Frontal cortex (tissue), 4 donors: Measurements from ENCODE around the gene MTIF3. TPM values are rescaled to one million over a fixed set of nuclear protein-coding genes. Genes with fewer than 3 reads are reported as not detected.

ENCODE experiments used
- DNase-seq, 2 donors: peaks; one replicate each; pipeline ENCODE4 v3.0.0; 2012; ENCODE audit warnings: low spot score in 2 of 2
- FAIRE-seq: peaks from 2 replicates; lab custom pipeline; 2012; peaks lifted over from hg19 to GRCh38; lab: Jason Lieb, UNC
- total RNA-seq: library from RNA; depleted of rRNA; stranded (reverse); fragments of >200 nt; gene quantifications from one replicate; pipeline ENCODE4 v1.2.3, GENCODE V29; 2014
- donor health status: control.
- donor health status: control.
- donor health status: control.

Gene MTIF3, protein sequence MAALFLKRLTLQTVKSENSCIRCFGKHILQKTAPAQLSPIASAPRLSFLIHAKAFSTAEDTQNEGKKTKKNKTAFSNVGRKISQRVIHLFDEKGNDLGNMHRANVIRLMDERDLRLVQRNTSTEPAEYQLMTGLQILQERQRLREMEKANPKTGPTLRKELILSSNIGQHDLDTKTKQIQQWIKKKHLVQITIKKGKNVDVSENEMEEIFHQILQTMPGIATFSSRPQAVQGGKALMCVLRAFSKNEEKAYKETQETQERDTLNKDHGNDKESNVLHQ
- total RNA-seq = 40.4 TPM

- DNase-seq (peak; percentile 88), FAIRE-seq (no peak)
These were observed at the start of gene MTIF3 for GRCh38 chr13:27449936-27450828. Gene MTIF3, minus strand, starts transcription at chr13:27450564. Its CDS starts 10,116 bp downstream, at chr13:27440448.

DNA sequence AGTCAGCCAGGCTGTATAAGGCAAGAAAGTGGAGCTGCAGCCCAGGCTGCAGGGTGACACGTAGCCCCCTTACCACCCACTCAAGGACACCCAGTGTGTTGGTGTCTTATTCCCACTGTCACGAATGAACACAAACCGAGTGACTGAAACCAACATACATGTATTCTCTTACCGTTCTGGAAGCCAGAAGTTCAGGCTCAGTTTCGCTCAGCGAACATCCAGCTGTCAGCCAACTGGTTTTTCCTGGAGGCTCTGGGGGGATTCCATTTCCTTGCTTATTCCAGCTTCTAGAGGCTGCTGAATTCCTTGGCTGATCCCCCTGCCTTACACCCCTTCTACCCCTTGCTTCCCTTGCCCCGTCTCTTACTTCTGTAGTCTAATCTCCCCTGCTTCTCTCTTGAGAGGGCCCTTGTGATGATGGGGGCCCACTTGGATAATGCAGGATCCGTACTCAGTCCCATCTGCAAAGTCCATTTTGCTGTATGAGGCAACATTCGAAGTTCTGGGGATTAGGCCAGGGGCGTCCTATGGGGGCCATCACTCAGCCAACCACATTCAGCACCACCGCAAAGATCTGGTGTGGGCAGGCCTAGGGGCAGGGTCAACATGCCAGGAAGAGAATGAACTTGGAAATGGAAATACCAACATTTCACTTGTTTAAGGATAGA, 47.3 kb upstream of the MTIF3 start:
- no peak for FAIRE-seq

DNA sequence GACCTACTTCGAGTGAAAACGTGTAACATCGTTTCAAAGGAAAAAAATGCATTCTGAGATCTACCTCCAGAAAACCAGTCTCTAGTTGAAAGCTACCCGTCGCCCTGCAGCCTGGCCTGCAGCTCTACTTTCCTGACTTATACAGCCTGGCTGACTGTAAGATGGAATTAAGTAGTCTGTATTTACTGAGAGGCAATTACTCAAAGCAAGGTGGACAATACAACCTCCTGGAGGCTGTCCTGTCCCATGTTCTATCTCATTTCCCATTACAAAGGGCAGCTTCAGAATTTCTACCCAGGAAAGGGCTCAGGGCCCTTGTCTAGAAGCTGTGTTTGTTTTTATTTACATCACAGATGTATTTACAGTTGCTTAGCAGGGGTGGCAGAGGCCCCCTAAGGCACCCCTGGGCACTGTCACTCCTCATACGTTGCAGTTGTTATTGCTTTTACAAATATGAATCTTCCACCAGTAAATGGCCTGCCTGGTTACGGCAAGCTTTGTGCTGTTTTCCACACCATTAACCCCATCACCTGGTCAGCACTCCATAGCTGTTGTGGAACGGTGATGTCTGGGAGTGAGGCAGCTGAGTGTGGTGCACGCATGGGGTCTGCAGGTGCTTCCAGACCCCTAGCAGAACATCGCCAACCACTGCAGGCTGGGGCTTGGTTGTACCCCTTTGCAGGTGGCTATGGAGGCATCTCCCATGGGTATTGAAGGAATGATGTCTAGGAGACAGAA, 46.3 kb upstream of the MTIF3 start:
- FAIRE-seq (no peak), DNase-seq (no peak)

More for the DNA sequence above, 47.3 kb upstream of the MTIF3 start:
- no peak for DNase-seq

DNA sequence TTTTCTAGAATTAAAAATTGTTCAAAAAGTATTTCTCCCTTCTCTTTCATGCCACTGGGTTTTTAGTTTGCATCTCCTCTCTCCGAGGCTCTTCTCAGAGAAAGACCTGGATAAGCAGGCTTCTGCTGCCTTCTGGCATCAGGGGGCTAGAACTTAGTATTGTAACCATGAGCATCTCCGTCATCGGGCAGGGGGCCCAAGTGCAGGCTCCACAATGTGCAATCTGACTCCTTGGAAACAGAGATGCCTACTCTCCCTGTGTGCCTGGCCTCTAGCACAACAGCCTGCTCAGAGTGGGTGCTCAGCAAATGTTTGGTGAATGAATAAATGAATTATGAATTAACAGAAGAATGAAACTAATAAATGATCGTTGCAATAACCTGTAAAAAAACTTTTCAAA, 45.6 kb upstream of the MTIF3 start:
- FAIRE-seq = no peak
- no peak for DNase-seq

DNA sequence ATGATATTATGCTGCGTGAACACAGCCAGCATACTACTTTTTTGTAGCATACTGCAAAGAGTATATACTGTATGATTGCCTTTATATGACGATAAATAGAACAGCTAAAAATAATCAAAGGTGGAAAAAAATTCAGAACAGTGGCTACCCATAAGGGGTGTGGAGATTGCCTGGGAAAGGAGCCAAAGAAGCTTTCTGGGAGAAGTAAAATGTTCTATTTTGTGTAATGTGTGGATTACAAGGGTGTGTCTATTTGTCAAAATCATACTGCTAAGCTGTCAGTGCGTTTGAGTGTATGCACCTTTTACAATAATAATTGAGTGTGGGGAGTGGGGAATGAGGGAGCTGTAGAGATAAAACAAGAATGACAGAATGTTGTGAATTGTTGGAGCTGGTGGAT, 45.2 kb upstream of the MTIF3 start:
- DNase-seq (no peak), FAIRE-seq (no peak)

GRCh38 chr13:27493981-27494380, 43.6 kb upstream of the MTIF3 start:
- FAIRE-seq (no peak), DNase-seq (no peak)

DNA sequence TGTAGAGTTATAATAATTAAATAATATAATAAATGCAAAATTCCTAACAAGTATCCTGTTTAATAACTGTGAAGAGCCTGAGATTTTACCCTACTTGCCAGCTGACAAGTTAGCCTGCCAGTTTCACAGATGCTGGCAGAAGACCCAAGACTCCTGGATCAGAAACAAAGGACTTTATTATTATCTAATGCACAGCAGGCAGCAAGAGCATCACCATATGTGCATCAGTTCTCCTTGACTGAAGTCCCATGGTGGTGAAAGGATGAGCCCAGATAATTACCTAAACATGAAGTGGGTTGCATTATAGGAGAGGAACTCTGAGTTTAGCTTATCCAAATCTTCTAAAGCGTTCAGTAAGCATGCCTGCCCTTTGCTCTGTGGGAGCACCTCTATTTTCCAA, 39.1 kb upstream of the MTIF3 start:
- FAIRE-seq (no peak), DNase-seq (no peak)

DNA sequence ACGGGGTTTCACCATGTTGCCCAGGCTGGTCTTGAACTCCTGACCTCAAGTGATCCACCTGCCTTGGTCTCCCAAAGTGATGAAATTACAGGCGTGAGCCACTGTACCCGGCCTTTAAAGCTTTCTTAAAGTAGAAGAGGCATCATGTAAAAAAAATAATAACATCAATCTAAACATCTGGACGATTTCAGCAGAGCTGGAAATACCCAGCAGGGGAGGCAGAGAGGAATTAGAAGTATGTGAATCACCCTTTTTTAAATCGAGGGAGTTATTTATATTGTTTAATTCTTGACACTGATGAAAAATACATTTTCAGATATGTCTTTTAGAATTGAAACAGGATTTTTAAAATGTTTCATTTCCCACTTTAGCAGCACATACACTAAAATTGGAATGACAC, 37.4 kb upstream of the MTIF3 start:
- FAIRE-seq = no peak
- DNase-seq = no peak

DNA sequence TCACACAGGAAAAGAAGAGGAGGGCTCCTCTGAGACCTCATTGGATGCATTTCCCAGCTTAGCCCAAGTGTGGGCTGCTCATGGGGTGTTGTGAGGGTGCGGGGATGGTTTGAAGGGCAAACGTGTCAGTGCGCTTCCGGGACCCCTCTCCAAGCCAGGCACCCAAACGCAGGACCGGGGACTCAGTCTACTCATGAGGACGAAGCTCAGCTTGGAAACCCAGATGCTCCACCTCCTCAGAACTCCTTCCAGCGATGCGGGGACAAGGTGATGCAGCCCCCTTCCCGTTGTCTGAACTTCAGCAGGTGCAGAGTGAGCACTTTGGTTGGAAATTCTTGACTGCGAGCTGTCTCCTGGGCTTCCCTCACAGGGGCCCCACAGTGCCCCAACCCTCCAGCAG, 33.1 kb upstream of the MTIF3 start:
- FAIRE-seq (no peak), DNase-seq (no peak)

- DNase-seq (no peak), FAIRE-seq (no peak)
These were observed 32.6 kb upstream of the MTIF3 start for GRCh38 chr13:27482983-27483382.

DNA sequence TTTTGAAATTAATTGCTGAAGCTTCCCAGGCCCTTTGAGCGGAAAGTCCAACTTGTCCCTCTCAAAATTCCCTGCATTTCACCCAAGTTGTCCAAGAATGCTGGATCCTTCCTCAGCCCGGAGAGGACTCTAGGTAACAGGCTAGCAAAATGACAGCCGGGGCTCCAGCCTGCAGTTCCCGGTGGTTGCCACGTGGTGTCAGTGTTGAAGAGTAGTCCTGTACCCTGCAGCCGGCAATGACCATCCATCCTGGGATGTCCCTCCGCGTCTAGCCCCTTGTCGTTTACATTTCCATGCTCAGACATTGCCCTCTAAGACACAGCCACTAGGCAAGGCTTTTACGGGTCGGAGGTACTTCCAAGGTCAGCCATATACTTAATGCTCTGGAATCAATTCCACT, 31.4 kb upstream of the MTIF3 start:
- FAIRE-seq (no peak), DNase-seq (no peak)

DNA sequence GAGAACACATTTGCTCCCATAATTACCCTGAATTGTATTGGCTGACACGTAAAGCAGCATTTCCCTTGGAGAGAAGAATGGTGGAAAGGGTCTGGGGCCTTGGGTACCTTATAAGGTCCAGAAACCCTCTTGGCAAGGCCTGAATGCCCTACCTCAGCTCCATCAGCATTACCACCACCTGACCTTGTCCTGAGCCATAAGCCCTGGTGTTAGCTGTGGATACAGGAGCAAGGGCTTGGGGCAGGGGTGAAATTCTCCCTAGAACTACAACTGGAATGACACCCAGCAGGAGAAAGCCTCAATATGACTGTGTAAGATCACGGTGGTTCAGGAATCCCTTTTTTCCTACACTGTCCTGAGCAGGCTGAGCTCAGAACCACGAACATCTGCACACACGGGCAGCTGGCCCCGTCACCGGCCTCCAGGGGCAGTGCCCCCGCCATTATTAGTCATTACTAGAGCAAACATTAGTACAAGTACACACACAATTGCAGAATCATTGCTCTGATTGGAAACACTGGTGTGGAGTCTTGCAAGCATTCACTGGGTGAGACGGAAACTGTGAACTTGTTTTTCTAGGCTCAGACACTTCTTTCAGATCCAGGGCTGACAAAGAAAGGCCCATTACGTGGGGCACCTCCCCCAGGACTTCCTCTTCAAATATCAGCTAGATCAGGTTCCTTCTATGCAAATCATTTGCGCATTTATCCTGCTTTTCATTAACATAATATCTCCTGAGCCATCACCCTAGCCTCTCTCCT, 26.8 kb upstream of the MTIF3 start:
- FAIRE-seq = no peak
- no peak for DNase-seq

- DNase-seq = no peak
- no peak for FAIRE-seq
These were observed 24.4 kb upstream of the MTIF3 start for GRCh38 chr13:27474751-27475268.

DNA sequence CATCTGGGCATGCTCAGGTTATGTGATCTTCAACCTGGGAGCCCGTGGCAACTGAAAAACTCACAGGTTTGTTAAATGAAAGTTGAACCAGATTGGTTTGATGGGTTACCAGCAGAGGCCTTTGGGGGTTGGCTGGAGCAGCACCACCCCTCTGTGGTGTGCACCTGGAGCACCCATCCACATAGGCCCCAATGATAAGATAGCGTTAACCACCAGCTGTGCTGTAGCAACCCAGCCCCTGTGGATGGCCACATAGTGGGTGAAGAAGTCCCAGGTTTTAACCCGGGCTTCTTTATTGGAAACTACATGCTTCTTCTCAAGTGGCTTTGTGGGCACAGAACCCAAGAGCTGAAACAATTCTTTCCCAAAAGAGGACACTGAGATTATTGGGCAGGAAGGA, 22.6 kb upstream of the MTIF3 start:
- FAIRE-seq (no peak), DNase-seq (no peak)

GRCh38 chr13:27472441-27472840, 22.1 kb upstream of the MTIF3 start:
- DNase-seq (no peak), FAIRE-seq (no peak)

DNA sequence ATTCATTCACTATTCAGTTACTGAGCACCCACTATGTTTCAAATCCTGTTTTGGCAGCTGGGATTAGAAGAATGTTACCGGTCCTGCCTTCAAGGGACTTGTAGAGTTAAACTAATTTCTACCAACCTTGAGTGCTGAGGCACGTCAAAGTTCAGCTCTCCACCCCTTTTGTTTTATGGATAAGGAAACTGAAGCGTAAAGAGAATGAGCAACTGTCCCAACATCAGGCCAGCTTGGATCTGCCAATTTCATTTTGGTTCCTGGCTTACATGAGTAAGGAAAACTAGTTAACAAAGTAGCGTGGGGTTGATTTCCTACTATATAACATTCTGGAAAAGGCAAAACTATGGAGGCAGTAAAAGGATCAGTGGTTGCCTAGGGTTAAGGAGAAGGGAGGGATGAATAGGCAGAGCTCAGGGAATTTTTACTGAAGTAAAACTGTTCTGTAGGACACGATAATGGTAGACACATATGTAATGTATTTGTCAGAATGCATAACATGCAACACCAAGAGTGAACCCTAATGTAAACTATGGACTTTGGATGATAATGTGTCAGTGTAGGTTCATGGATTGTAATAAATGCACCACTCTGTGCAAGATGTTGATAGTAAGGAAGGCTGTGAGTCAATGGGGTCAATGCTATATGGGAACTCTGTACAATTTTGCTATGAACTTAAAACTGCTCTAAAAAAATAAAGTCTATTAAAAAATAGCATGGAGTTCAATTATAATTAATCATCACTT, 19.9 kb upstream of the MTIF3 start:
- FAIRE-seq (no peak), DNase-seq (no peak)

DNA sequence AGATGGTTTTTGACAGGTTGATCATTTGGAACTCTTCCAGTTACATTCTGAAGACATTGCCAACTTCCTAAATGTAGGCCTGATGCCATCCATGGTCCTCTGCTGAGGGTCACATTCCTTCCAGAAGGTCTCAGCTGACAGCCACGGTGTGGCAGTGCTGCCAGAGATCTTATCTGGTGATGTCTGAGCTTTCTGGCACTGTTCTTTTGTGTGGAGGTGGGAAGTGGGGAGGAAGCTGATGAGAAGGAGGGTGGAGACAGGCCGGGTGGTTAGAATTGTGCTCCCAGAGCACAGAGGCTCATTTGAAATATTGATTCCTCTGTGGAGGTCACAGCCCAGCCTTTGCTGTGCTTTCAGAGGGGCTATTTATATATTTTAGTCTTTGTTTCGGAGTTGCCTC, 16.1 kb upstream of the MTIF3 start:
- no peak for FAIRE-seq

GRCh38 chr13:27465611-27466010, 15.2 kb upstream of the MTIF3 start:
- FAIRE-seq (no peak), DNase-seq (no peak)

More for the DNA sequence above, 16.1 kb upstream of the MTIF3 start:
- no peak for DNase-seq
